HL-60/S4 treated with retinoic acid at 250 ng/mL for 4 days and 3 days (cell line): ENCODE measurements around the gene TFRC.
"Not testable (repeated sequence)": the region's sequence is repeated elsewhere in the genome, so short reads cannot be mapped to it uniquely, and the experiment has no call there.

Experiments used
- in situ Hi-C: fragments of 300-500 bp; cut with MboI; formaldehyde crosslinking; loops from 2 replicates; pipeline ENCODE4 v1.7.0; 2022; ENCODE audit warnings: low sequenced_read_pairs

The TFRC gene

GRCh38 chr3:196009456-196009855 lies 72.4 kb downstream of the TFRC start:
- in situ Hi-C loops: no loop called here

- in situ Hi-C loops: no loop called here
Observed at GRCh38 chr3:196008929-196009328, 73.0 kb downstream of the TFRC start.

- in situ Hi-C loops: no loop called here
Observed at GRCh38 chr3:196008387-196008786, 73.5 kb downstream of the TFRC start.

- in situ Hi-C loops: no loop called here
Observed at GRCh38 chr3:196007744-196008335, 74.0 kb downstream of the TFRC start.

GRCh38 chr3:196005338-196005737 lies 76.6 kb downstream of the TFRC start:
- in situ Hi-C loops: not testable (repeated sequence)

GRCh38 chr3:196004359-196005052 lies 77.4 kb downstream of the TFRC start:
- in situ Hi-C loops: not testable (repeated sequence)

GRCh38 chr3:196003611-196004010 lies 78.3 kb downstream of the TFRC start:
- in situ Hi-C loops: no loop called here

GRCh38 chr3:196002721-196003120 lies 79.2 kb downstream of the TFRC start:
- in situ Hi-C loops: not testable (repeated sequence)

GRCh38 chr3:196001240-196001639 lies 80.7 kb downstream of the TFRC start:
- in situ Hi-C loops: not testable (repeated sequence)

GRCh38 chr3:196000360-196000950 lies 81.4 kb downstream of the TFRC start:
- in situ Hi-C loops: not testable (repeated sequence)

- in situ Hi-C loops: no loop called here
Observed at GRCh38 chr3:195999896-196000295, 82.0 kb downstream of the TFRC start.
